HEK293 (cell line): ENCODE results near the gene TAS2R10.

ENCODE experiments used
- CTCF ChIA-PET: fragments of 350-600 bp; formaldehyde crosslinking; extraction: SDS; loops from one replicate; lab custom pipeline; 2021; ENCODE audit warnings: antibody characterized with exemption; lab: Yijun Ruan, JAX
- POLR2A ChIA-PET: fragments of 300-600 bp; formaldehyde crosslinking; extraction: SDS; loops from one replicate; lab custom pipeline; 2020; ENCODE audit warnings: antibody characterized with exemption, inconsistent platforms; lab: Yijun Ruan, JAX
- H3K27ac ChIP-seq: fragments of 200-500 bp; sonication (Bioruptor generic); 2 replicates; pipeline ENCODE4 v1.5.1; 2014; ENCODE audit warnings: low read depth, low read length, control low read depth, inconsistent platforms; ENCODE audit errors: extremely low read depth
- H3K36me3 ChIP-seq, 2 experiments: fragments of 200-500 bp in 1 of 2; sonication (Bioruptor generic) in 1 of 2; 1 replicate in 1 of 2; 2 replicates in 1 of 2; pipeline ENCODE4 v1.5.1; 2014 to 2017; ENCODE audit warnings: inconsistent platforms in 2 of 2, low read length in 2 of 2; ENCODE audit not compliant: control insufficient read depth in 2 of 2, insufficient read depth in 1 of 2
- H3K4me1 ChIP-seq: fragments of 200-500 bp; sonication (Bioruptor generic); 2 replicates; pipeline ENCODE4 v1.5.1; 2014; ENCODE audit warnings: mild to moderate bottlenecking, low read length, inconsistent platforms; ENCODE audit not compliant: control insufficient read depth, insufficient read depth
- H3K4me3 ChIP-seq: 2 replicates; pipeline ENCODE4 v1.5.1; 2011; ENCODE audit warnings: low read depth, mild to moderate bottlenecking, control low read depth, low read length, moderate library complexity
- H3K9me3 ChIP-seq: fragments of 200-500 bp; sonication (Bioruptor generic); 2 replicates; pipeline ENCODE4 v1.5.1; 2014; ENCODE audit warnings: low read depth, low read length, inconsistent platforms; ENCODE audit not compliant: control insufficient read depth, insufficient read depth
- BCL11A ChIP-seq: fragments of 450-650 bp; formaldehyde crosslinking; IDR thresholded peaks from 2 replicates; pipeline ENCODE4 v1.5.1; 2016; ENCODE audit warnings: low read depth, missing biosample characterization, missing genetic modification characterization
- GFI1B ChIP-seq: fragments of 450-650 bp; formaldehyde crosslinking; IDR thresholded peaks from 2 replicates; pipeline ENCODE4 v1.5.1; 2016; ENCODE audit warnings: missing biosample characterization, missing genetic modification characterization
- KLF1 ChIP-seq: fragments of 450-650 bp; formaldehyde crosslinking; IDR thresholded peaks from 2 replicates; pipeline ENCODE4 v1.5.1; 2016; ENCODE audit warnings: missing biosample characterization, missing genetic modification characterization
- SALL2 ChIP-seq: fragments of 450-650 bp; formaldehyde crosslinking; IDR thresholded peaks from 2 replicates; pipeline ENCODE4 v1.5.0; 2017; ENCODE audit warnings: missing biosample characterization, mild to moderate bottlenecking, missing genetic modification characterization, borderline replicate concordance
- ZEB2 ChIP-seq: fragments of 450-650 bp; formaldehyde crosslinking; IDR thresholded peaks from 2 replicates; pipeline ENCODE4 v1.5.1; 2016; ENCODE audit warnings: missing biosample characterization, missing genetic modification characterization
- ZNF146 ChIP-seq: fragments of 450-650 bp; formaldehyde crosslinking; IDR thresholded peaks from 2 replicates; pipeline ENCODE4 v1.5.1; 2016; ENCODE audit warnings: missing biosample characterization, missing genetic modification characterization
- ZNF184 ChIP-seq: fragments of 450-650 bp; IDR thresholded peaks from 2 replicates; pipeline ENCODE4 v1.5.1; 2018; ENCODE audit warnings: missing biosample characterization, mild to moderate bottlenecking, missing genetic modification characterization
- ZNF394 ChIP-seq: fragments of 450-650 bp; formaldehyde crosslinking; IDR thresholded peaks from 2 replicates; pipeline ENCODE4 v1.5.1; 2016; ENCODE audit warnings: missing biosample characterization, missing genetic modification characterization, mild to moderate bottlenecking, moderate library complexity, borderline replicate concordance
- ZNF548 ChIP-seq: fragments of 450-650 bp; formaldehyde crosslinking; IDR thresholded peaks from 2 replicates; pipeline ENCODE4 v1.5.1; 2016; ENCODE audit warnings: missing biosample characterization, missing genetic modification characterization
- ZNF555 ChIP-seq: fragments of 450-650 bp; formaldehyde crosslinking; conservative IDR thresholded peaks from 2 replicates; pipeline ENCODE4 v1.5.1; 2017; ENCODE audit warnings: missing biosample characterization, mild to moderate bottlenecking, missing genetic modification characterization, inconsistent platforms
- ZSCAN16 ChIP-seq: fragments of 450-650 bp; formaldehyde crosslinking; IDR thresholded peaks from 2 replicates; pipeline ENCODE4 v1.5.1; 2016; ENCODE audit warnings: missing biosample characterization, missing genetic modification characterization
- TF ChIP-seq, protein P1 (sequence below): IDR thresholded peaks from 2 replicates; pipeline ENCODE4 v1.6.1; 2011; ENCODE audit warnings: mild to moderate bottlenecking, low read depth, low read length, borderline replicate concordance
- TF ChIP-seq, protein P2 (sequence below): fragments of 450-650 bp; formaldehyde crosslinking; IDR thresholded peaks from 2 replicates; pipeline ENCODE4 v1.5.1; 2016; ENCODE audit warnings: missing biosample characterization, missing genetic modification characterization
- TF ChIP-seq, protein P3 (sequence below): fragments of 450-650 bp; formaldehyde crosslinking; IDR thresholded peaks from 2 replicates; pipeline ENCODE4 v1.5.1; 2016; ENCODE audit warnings: missing biosample characterization, missing genetic modification characterization, borderline replicate concordance
- TF ChIP-seq, protein P4 (sequence below): fragments of 450-650 bp; formaldehyde crosslinking; IDR thresholded peaks from 2 replicates; pipeline ENCODE4 v1.5.1; 2016; ENCODE audit warnings: missing biosample characterization, missing genetic modification characterization
- TF ChIP-seq, protein P5 (sequence below): fragments of 450-650 bp; formaldehyde crosslinking; optimal IDR thresholded peaks from 2 replicates; pipeline ENCODE3; 2016; ENCODE audit warnings: missing biosample characterization, mild to moderate bottlenecking, missing genetic modification characterization

TAS2R10 gene

DNA sequence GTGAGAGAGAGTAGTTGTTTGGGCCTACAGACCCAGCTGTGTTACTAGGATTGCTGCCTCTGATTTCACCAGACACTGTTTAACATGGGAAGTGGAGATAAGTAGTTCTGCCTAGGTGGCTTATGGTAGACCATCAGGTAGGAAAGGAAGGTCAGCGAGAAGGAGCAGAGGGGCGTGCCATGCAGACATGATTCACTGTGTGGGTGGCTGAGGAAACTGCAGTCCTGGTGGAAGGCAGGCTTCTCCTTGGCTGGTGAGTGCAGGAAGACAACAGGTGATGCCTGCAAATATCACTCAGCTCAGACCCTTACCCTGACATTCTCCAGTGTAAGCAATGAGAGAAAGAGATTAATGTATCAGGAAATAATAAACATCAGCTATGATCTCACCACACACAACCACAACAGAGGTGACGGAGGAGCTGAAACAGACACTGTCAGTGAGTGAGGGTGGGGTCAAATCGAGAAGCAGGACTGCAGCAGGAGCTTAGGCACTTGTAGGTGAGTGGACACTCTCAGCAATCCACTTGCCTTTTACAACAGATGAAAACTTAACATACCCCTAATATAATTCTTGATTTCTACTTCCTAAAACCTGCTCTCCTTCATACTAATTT is 25.2 kb upstream of the TAS2R10 start:
- CTCF ChIA-PET: no interaction called here
- H3K4me1 ChIP-seq: no peaks in the 10 kb centered on the region
- POLR2A ChIA-PET: no interaction called here
- no peak overlapping the region for H3K4me3 ChIP-seq
- H3K27ac ChIP-seq: no peak overlapping the region
- TF ChIP-seq ZEB2 (tag by site-specific recombination) (no peak), BCL11A (tag by site-specific recombination) (no peak)
- no peaks in the 10 kb centered on the region for H3K36me3 ChIP-seq
- no peaks in the 10 kb centered on the region for H3K9me3 ChIP-seq

DNA sequence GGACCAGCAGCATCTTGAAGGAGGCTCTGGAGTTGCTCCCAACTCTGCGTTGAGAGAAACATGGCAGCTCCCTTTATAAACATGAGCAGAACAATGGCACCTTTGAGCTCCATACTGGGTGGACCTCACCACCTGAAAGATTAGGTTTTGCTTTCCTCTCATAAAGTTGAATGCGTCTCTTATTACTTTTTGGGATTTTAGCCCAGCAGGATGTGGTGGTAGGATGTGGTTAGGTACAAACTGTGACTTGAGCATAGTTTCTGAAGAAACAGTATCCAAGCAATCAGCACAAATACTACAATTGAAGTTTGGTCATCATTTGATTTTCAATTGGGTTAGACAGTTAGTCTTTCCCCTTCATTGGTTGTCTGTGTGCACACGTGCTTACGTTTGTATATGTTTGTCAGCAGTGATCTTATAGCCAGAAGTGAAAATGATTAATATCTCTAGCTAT is 23.3 kb upstream of the TAS2R10 start, which contains the start of gene PRR4:
Gene PRR4 (minus strand): TSS at position 51 of the 454 bp plus-strand sequence. CDS start 38 bp downstream, at position 13.
- no peaks in the 10 kb centered on the region for H3K4me1 ChIP-seq
- no peaks in the 10 kb centered on the region for H3K36me3 ChIP-seq
- TF ChIP-seq GFI1B: no peak
- TF ChIP-seq KLF1 (tag by site-specific recombination): no peak
- TF ChIP-seq ZNF555 (tag by site-specific recombination): no peak
- TF ChIP-seq, protein P1, sequence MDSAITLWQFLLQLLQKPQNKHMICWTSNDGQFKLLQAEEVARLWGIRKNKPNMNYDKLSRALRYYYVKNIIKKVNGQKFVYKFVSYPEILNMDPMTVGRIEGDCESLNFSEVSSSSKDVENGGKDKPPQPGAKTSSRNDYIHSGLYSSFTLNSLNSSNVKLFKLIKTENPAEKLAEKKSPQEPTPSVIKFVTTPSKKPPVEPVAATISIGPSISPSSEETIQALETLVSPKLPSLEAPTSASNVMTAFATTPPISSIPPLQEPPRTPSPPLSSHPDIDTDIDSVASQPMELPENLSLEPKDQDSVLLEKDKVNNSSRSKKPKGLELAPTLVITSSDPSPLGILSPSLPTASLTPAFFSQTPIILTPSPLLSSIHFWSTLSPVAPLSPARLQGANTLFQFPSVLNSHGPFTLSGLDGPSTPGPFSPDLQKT: no peak
- TF ChIP-seq, protein P2, sequence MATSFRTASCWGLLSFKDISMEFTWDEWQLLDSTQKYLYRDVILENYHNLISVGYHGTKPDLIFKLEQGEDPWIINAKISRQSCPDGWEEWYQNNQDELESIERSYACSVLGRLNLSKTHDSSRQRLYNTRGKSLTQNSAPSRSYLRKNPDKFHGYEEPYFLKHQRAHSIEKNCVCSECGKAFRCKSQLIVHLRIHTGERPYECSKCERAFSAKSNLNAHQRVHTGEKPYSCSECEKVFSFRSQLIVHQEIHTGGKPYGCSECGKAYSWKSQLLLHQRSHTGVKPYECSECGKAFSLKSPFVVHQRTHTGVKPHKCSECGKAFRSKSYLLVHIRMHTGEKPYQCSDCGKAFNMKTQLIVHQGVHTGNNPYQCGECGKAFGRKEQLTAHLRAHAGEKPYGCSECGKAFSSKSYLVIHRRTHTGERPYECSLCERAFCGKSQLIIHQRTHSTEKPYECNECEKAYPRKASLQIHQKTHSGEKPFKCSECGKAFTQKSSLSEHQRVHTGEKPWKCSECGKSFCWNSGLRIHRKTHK (tag by site-specific recombination): no peak
- TF ChIP-seq ZSCAN16 (tag by site-specific recombination): no peak
- TF ChIP-seq ZNF146 (tag by site-specific recombination): no peak
- TF ChIP-seq SALL2: no peak
- TF ChIP-seq ZNF394: no peak
- TF ChIP-seq, protein P3, sequence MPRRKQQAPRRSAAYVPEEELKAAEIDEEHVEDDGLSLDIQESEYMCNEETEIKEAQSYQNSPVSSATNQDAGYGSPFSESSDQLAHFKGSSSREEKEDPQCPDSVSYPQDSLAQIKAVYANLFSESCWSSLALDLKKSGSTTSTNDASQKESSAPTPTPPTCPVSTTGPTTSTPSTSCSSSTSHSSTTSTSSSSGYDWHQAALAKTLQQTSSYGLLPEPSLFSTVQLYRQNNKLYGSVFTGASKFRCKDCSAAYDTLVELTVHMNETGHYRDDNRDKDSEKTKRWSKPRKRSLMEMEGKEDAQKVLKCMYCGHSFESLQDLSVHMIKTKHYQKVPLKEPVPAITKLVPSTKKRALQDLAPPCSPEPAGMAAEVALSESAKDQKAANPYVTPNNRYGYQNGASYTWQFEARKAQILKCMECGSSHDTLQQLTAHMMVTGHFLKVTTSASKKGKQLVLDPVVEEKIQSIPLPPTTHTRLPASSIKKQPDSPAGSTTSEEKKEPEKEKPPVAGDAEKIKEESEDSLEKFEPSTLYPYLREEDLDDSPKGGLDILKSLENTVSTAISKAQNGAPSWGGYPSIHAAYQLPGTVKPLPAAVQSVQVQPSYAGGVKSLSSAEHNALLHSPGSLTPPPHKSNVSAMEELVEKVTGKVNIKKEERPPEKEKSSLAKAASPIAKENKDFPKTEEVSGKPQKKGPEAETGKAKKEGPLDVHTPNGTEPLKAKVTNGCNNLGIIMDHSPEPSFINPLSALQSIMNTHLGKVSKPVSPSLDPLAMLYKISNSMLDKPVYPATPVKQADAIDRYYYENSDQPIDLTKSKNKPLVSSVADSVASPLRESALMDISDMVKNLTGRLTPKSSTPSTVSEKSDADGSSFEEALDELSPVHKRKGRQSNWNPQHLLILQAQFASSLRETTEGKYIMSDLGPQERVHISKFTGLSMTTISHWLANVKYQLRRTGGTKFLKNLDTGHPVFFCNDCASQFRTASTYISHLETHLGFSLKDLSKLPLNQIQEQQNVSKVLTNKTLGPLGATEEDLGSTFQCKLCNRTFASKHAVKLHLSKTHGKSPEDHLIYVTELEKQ (tag by site-specific recombination): no peak
- TF ChIP-seq, protein P4, sequence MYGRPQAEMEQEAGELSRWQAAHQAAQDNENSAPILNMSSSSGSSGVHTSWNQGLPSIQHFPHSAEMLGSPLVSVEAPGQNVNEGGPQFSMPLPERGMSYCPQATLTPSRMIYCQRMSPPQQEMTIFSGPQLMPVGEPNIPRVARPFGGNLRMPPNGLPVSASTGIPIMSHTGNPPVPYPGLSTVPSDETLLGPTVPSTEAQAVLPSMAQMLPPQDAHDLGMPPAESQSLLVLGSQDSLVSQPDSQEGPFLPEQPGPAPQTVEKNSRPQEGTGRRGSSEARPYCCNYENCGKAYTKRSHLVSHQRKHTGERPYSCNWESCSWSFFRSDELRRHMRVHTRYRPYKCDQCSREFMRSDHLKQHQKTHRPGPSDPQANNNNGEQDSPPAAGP (tag by site-specific recombination): no peak
- no peak for TF ChIP-seq ZNF548 (tag by site-specific recombination)
- TF ChIP-seq ZNF184 (tag by site-specific recombination): no peak
- TF ChIP-seq, protein P5, sequence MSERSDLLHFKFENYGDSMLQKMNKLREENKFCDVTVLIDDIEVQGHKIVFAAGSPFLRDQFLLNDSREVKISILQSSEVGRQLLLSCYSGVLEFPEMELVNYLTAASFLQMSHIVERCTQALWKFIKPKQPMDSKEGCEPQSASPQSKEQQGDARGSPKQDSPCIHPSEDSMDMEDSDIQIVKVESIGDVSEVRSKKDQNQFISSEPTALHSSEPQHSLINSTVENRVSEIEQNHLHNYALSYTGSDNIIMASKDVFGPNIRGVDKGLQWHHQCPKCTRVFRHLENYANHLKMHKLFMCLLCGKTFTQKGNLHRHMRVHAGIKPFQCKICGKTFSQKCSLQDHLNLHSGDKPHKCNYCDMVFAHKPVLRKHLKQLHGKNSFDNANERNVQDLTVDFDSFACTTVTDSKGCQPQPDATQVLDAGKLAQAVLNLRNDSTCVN: no peak
- TF ChIP-seq, all 188 proteins: peak for 0
- CTCF ChIA-PET: no interaction called here
- POLR2A ChIA-PET: no interaction called here
- Histone ChIP-seq H3K4me3 (no peak within 1 kb of the TSS), H3K9me3 (no peaks in the 10 kb centered on the region), H3K27ac (no peak within 1 kb of the TSS)
